Vagina (tissue), 2 donors: ENCODE data around the gene AQP9.
"Not testable (repeated sequence)": the region's sequence is repeated elsewhere in the genome, so short reads cannot be mapped to it uniquely, and the experiment has no call there.

Source experiments
- POLR2AphosphoS5 ChIP-seq, 2 donors: sonication (generic); formaldehyde crosslinking; IDR thresholded peaks; one replicate each; pipeline ENCODE4 v1.9.0; 2017; ENCODE audit warnings: antibody characterized with exemption in 2 of 2, mild to moderate bottlenecking in 2 of 2, low read depth in 1 of 2; ENCODE audit not compliant: insufficient read depth in 1 of 2
- TF ChIP-seq, protein P1 (sequence below), 3 experiments: fragments of 450-650 bp in 2 of 3; fragments of 200-600 bp in 1 of 3; sonication (generic) in 1 of 3; IDR thresholded peaks; one replicate each; pipeline ENCODE4 v1.5.1; 2017 to 2019; ENCODE audit warnings: antibody characterized with exemption in 3 of 3, mild to moderate bottlenecking in 2 of 3, moderate library complexity in 2 of 3

DNA sequence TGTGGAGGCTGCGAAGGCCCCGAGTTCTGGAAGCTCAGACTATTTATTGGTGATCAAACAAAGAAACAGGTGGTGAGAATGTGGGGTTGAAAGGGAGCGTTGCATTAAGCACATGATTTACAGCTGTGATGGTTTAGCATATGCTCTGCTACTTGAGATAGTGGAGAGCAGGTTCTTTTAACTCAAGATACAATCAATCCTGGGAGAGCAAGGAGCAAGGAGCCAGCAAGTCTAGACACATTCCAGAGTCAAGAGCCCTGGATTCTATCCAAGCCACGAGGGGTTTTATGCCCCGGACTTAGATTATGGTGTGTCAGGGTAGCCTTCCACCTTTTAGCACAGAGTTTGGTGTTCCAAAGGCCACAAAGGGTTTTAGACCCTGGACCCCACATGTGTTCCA is 24.8 kb upstream of the AQP9 start:
- TF ChIP-seq, protein P1, sequence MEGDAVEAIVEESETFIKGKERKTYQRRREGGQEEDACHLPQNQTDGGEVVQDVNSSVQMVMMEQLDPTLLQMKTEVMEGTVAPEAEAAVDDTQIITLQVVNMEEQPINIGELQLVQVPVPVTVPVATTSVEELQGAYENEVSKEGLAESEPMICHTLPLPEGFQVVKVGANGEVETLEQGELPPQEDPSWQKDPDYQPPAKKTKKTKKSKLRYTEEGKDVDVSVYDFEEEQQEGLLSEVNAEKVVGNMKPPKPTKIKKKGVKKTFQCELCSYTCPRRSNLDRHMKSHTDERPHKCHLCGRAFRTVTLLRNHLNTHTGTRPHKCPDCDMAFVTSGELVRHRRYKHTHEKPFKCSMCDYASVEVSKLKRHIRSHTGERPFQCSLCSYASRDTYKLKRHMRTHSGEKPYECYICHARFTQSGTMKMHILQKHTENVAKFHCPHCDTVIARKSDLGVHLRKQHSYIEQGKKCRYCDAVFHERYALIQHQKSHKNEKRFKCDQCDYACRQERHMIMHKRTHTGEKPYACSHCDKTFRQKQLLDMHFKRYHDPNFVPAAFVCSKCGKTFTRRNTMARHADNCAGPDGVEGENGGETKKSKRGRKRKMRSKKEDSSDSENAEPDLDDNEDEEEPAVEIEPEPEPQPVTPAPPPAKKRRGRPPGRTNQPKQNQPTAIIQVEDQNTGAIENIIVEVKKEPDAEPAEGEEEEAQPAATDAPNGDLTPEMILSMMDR (IDR thresholded peaks at IDR 0.05) = not testable (repeated sequence)
- TF ChIP-seq POLR2AphosphoS5 (IDR thresholded peaks at IDR 0.05; ENCODE audit: insufficient read depth in 1 of 2, low read depth in 1 of 2) = not testable (repeated sequence)
